Measurements from ENCODE around the gene ZPR1.

DNA sequence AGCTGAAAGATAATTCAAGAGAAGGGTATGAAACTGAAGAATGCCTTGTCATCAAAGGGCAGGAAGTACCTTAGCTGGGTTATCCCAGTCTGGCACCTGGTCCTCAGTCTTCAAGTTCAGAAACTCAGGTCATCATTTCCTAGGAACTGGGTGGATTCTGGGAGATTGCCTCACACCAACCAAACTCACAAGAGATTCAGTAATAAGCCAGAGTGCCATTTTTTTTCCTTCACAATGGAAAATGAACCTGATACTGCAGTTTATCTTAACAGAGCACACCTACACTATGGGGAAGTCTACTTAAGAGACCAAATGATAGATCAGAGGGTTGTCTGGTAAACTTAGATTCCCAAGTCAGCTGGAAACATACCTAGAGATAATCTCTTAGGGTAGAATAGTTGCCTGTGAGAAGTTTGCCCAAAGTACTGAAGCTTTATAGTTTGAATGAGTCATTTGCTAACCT lies 11.3 kb downstream of the ZPR1 start:
- TF ChIP-seq, protein P1, sequence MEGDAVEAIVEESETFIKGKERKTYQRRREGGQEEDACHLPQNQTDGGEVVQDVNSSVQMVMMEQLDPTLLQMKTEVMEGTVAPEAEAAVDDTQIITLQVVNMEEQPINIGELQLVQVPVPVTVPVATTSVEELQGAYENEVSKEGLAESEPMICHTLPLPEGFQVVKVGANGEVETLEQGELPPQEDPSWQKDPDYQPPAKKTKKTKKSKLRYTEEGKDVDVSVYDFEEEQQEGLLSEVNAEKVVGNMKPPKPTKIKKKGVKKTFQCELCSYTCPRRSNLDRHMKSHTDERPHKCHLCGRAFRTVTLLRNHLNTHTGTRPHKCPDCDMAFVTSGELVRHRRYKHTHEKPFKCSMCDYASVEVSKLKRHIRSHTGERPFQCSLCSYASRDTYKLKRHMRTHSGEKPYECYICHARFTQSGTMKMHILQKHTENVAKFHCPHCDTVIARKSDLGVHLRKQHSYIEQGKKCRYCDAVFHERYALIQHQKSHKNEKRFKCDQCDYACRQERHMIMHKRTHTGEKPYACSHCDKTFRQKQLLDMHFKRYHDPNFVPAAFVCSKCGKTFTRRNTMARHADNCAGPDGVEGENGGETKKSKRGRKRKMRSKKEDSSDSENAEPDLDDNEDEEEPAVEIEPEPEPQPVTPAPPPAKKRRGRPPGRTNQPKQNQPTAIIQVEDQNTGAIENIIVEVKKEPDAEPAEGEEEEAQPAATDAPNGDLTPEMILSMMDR (IDR thresholded peaks at IDR 0.05; ENCODE audit: insufficient read depth, low read depth, low read length): no peak
- TF ChIP-seq EZH2 (IDR thresholded peaks at IDR 0.05; ENCODE audit: insufficient read depth, low read length): no peak
